Measurements from ENCODE around the gene SIT1. TPM values are rescaled to one million over a fixed set of nuclear protein-coding genes. Genes with fewer than 3 reads are reported as not detected.

SIT1 gene
- total and polyA plus RNA-seq, 2 experiments from 2014 or later: 13.2 to 14.7 TPM

GRCh38 chr9:35679091-35679490 lies 28.4 kb upstream of the SIT1 start:
- H3K27me3 ChIP-seq (ENCODE audit: insufficient read depth): peaks cover 17% of the 10 kb centered on the region
- no peaks in the 10 kb centered on the region for H3K79me2 ChIP-seq (replicated peaks; ENCODE audit: insufficient read depth)
- peaks cover 25% of the 10 kb centered on the region for H3K27me3 Mint-ChIP-seq (ENCODE audit: insufficient read depth, low read depth, poor library complexity)
- peaks cover 24% of the 10 kb centered on the region for H3F3A ChIP-seq (replicated peaks; ENCODE audit: low read depth)
- no peak for ATAC-seq
- peaks cover 3% of the 10 kb centered on the region; the same call in 1 of the 2 replicates for H4K20me1 ChIP-seq (replicated peaks; ENCODE audit: insufficient read depth)
- H3K4me2 ChIP-seq: no peak overlapping the region
- H3K9me3 Mint-ChIP-seq: no peaks in the 10 kb centered on the region
- peaks cover 15% of the 10 kb centered on the region for H3K4me1 ChIP-seq (ENCODE audit: insufficient read depth)
- peaks cover 7% of the 10 kb centered on the region for H3K36me3 ChIP-seq (ENCODE audit: insufficient read depth)
- H3K27ac Mint-ChIP-seq: no peak overlapping the region
- no peak overlapping the region for H3K4me3 ChIP-seq
- no peak overlapping the region for H3K27ac ChIP-seq (ENCODE audit: low read depth)
- no peak for DNase-seq (ENCODE audit: low spot score)
- H3K4me3 Mint-ChIP-seq: no peak overlapping the region
- no peak for TF ChIP-seq EZH2 (IDR thresholded peaks at IDR 0.05; ENCODE audit: low read depth, unreplicated experiment)
- no peak for TF ChIP-seq JUNB (IDR thresholded peaks at IDR 0.05; ENCODE audit: unreplicated experiment)
- TF ChIP-seq CREB1 (CRISPR knock-in tag; IDR thresholded peaks at IDR 0.05; ENCODE audit: low read depth): no peak
- no peak for TF ChIP-seq EZH2phosphoT487 (IDR thresholded peaks at IDR 0.05; ENCODE audit: unreplicated experiment)
- TF ChIP-seq, protein P1, sequence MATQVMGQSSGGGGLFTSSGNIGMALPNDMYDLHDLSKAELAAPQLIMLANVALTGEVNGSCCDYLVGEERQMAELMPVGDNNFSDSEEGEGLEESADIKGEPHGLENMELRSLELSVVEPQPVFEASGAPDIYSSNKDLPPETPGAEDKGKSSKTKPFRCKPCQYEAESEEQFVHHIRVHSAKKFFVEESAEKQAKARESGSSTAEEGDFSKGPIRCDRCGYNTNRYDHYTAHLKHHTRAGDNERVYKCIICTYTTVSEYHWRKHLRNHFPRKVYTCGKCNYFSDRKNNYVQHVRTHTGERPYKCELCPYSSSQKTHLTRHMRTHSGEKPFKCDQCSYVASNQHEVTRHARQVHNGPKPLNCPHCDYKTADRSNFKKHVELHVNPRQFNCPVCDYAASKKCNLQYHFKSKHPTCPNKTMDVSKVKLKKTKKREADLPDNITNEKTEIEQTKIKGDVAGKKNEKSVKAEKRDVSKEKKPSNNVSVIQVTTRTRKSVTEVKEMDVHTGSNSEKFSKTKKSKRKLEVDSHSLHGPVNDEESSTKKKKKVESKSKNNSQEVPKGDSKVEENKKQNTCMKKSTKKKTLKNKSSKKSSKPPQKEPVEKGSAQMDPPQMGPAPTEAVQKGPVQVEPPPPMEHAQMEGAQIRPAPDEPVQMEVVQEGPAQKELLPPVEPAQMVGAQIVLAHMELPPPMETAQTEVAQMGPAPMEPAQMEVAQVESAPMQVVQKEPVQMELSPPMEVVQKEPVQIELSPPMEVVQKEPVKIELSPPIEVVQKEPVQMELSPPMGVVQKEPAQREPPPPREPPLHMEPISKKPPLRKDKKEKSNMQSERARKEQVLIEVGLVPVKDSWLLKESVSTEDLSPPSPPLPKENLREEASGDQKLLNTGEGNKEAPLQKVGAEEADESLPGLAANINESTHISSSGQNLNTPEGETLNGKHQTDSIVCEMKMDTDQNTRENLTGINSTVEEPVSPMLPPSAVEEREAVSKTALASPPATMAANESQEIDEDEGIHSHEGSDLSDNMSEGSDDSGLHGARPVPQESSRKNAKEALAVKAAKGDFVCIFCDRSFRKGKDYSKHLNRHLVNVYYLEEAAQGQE (IDR thresholded peaks at IDR 0.05; ENCODE audit: unreplicated experiment): no peak
- no peak for TF ChIP-seq ZNF462 (CRISPR knock-in tag; IDR thresholded peaks at IDR 0.05)
- no peak for TF ChIP-seq POLR2AphosphoS5 (IDR thresholded peaks at IDR 0.05; ENCODE audit: low read depth)
- no peak for TF ChIP-seq ZNF114 (CRISPR knock-in tag; IDR thresholded peaks at IDR 0.05)
- TF ChIP-seq STAT1 (IDR thresholded peaks at IDR 0.05; ENCODE audit: unreplicated experiment): no peak
- TF ChIP-seq ZNF331 (CRISPR knock-in tag; IDR thresholded peaks at IDR 0.05; ENCODE audit: low read depth): no peak
- no peak for TF ChIP-seq NANOG (IDR thresholded peaks at IDR 0.05; ENCODE audit: borderline replicate concordance)
- TF ChIP-seq, protein P2, sequence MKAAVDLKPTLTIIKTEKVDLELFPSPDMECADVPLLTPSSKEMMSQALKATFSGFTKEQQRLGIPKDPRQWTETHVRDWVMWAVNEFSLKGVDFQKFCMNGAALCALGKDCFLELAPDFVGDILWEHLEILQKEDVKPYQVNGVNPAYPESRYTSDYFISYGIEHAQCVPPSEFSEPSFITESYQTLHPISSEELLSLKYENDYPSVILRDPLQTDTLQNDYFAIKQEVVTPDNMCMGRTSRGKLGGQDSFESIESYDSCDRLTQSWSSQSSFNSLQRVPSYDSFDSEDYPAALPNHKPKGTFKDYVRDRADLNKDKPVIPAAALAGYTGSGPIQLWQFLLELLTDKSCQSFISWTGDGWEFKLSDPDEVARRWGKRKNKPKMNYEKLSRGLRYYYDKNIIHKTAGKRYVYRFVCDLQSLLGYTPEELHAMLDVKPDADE (IDR thresholded peaks at IDR 0.05): no peak
- TF ChIP-seq CTCF (conservative IDR thresholded peaks at IDR 0.05; ENCODE audit: low read depth in 2 of 2): no peak
- H3K4me1 Mint-ChIP-seq: peaks cover 31% of the 10 kb centered on the region
- H3K9me2 ChIP-seq (ENCODE audit: insufficient read depth): no peaks in the 10 kb centered on the region
- H2AFZ ChIP-seq: no peak overlapping the region
- peaks cover 24% of the 10 kb centered on the region for H3K36me3 Mint-ChIP-seq (ENCODE audit: low read depth)

Measured in GM23338 (cell line).